ENCODE measurements around the gene RASGRP3.
"Not testable (repeated sequence)": the region's sequence is repeated elsewhere in the genome, so short reads cannot be mapped to it uniquely, and the experiment has no call there.

Gene RASGRP3
- total RNA-seq, result 15.0 to 17.8 reads per million in 2 donors

- DNase-seq, result peak; percentile 22 to 90 (median 42)
These were observed at the start of gene RASGRP3 for GRCh38 chr2:33476131-33476792. TSS of gene RASGRP3 (plus strand) at chr2:33476649. CDS start at chr2:33515137, 38,488 bp downstream.

GRCh38 chr2:33426666-33427231 is 49.7 kb upstream of the RASGRP3 start:
- DNase-seq, result no peak

GRCh38 chr2:33430077-33430476 is 46.4 kb upstream of the RASGRP3 start:
- DNase-seq, result no peak

DNA sequence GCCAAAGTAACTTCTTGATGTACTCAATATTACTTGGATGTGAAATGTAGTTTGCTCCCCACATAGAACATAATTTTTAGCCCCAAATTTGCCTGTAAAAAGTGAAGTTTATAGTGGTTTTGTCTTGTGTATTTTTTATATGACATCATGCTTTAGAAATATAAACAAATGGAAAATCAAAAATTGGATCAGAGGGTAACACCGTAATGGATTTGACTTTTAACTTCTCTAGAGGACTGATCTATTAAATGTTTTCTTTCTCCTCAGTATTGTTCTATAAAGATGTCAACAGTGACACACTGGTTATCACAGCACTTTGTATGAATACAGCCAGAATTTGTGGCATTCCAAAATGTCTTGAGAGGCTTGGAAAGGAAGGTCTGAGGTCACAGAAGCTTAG is 45.6 kb upstream of the RASGRP3 start:
- no peak for DNase-seq

DNA sequence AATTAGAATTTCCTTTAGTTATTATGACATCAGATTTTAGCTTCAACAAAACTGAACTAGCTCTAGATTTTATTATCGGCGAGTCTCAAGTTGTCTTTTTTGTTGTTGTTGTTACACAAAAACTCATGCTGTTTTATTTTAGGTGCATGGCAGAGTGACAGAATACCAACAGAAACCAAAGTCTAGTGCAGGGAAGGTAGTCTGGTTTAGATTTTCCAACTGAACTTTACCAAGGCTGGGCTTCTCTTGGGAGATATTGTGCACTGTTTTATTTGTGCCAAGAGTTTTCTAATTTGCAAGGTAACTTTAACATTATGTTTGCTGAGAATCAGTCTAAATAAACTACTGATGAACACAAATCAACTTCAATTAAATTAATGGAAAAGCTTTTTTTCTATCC is 43.6 kb upstream of the RASGRP3 start:
- DNase-seq, result no peak

- no peak for DNase-seq
These were observed 42.9 kb upstream of the RASGRP3 start for GRCh38 chr2:33433279-33434235.

- no peak for DNase-seq
These were observed 40.9 kb upstream of the RASGRP3 start for GRCh38 chr2:33435518-33435917.

GRCh38 chr2:33436083-33436482 is 40.4 kb upstream of the RASGRP3 start:
- no peak for DNase-seq

- DNase-seq, result no peak
These were observed 39.2 kb upstream of the RASGRP3 start for GRCh38 chr2:33437297-33437696.

GRCh38 chr2:33437815-33438214 is 38.6 kb upstream of the RASGRP3 start:
- DNase-seq, result no peak

DNA sequence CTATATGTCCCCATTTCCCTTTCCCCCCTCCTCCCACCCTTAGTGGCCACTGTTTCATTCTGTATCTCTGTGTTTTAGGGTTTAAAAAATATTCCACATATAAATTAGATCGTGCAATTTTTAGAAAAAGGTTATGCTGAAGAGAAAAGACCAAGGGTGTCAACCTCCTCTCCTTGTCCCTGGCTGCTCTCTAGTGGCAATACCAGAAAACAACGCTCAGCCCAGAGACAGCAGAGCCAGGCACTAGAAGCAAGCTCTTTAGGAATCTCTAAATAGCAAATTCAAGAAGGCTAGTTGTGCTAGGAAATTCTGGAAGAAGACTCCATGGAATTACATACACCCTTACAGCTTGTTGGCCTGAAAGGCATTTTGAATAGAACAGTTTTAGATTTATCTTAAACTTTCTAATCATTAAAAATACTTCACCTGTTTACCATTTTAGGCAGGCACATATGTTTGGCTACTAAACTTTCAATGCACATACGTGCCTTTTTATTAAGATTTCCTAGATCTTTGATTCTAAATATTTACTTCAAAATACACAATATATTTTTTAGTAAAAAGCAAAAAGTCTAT is 35.1 kb upstream of the RASGRP3 start:
- peak in 1 of 5 experiments; percentile 48 for DNase-seq

DNA sequence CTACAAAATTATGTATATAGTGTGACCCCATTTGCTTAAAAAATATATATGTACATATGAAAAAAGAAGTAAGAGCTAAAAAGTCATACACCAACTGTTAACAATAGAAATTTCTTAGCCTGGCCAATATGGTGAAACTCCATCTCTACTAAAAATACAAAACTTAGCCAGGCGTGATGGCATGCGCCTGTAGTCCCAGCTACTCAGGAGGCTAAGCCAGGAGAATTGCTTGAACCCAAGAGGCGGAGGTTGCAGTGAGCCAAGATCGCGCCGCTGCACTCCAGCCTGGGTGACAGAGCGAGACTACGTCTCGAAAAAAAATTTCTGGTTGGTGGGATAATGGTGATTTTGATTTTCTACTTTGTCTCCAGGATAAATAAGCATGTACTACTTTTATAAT is 34.4 kb upstream of the RASGRP3 start:
- not testable (repeated sequence) for DNase-seq

GRCh38 chr2:33442528-33443079 is 33.8 kb upstream of the RASGRP3 start:
- DNase-seq, result no peak

DNA sequence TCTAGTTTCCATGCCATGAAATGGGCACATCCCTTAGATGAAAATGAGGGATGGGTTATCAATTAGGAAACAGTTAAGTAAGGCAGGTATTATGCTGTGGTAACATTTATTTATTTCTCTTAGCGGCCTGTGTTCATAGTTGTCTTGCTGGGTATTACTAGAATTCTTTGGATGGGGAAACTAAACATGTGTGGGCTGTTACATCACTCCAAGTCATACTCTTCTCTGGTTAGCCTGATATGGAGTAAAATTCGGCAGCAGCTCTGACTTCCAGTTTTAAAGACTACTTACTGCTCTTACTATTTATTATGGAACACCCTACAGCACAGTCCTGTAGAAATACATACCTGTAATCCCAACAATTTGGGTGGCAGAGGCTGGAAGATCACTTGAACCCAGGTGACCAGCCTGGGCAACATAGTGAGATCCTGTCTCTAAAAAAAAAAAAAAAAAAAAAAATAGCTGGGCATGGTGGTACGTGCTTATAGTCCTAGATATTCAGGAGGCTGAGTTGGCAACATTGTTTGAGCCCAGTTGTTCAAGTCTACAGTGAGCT is 33.1 kb upstream of the RASGRP3 start:
- no peak for DNase-seq

DNA sequence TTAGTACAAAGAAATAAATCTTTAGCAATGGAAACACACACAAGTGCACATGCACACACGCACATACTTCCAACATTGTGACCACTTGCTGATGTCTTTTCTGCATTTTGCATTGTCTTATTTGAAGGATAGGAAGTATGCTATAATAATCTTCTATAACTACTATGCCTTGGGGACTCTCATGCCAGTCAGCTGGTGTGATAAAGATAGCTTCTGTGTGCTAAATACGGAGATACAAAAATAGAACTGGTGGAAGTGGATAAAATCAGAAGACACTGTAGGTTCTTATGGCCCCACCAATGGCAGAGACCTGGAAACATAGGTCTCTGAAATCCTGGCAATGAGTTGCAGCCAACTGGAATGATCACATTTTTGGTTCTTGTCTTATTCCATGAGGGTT is 31.5 kb upstream of the RASGRP3 start:
- no peak for DNase-seq

DNA sequence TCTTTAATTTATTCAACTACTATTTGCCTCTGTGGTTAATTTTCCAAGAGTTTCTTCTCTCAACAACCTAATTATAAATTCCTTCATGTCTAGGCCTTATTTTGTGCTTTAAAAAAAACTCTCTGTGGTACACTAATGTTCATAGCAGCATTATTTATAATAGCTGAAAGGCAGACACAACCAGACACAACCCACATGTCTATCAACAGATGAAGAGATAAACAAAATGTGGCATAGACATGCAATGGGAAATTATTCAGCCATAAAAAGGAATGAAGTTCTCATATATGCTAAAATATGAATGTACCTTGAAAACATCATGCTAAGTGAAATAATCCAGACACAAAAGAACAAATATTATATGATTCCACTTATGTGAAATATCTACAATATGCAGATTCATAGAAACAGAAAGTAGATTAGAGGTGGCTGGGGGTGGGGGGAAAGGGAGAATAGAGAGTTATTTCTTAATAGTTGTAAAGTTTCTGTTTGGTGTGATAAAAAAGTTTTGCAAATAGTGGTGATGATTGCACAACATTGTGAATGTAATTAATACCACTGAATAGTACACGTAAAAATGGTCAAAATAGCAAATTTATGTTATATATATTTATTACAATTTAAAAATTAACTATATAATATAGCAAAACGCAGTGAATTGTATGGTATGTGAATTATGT is 28.1 kb upstream of the RASGRP3 start:
- DNase-seq, result peak in 1 of 5 experiments; percentile 18

DNA sequence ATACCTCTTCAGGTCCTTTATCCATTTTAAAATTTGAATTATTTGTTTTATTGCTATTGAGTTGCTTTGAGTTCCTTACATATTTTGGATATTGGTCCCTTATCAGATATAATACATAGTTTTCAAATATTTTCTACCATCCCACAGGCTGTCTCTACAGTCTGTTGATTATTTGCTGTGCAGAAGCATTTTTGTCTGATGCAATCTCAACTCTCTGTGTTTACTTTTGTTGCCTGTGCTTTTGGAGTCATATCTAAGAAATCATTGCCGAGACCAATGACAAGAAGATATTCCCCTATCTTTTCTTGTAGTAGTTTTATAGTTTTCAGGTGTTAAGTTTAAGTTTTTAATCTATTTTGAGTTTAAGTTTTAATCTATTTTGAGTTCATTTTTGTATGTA is 25.2 kb upstream of the RASGRP3 start:
- no peak for DNase-seq

GRCh38 chr2:33451825-33452224 is 24.6 kb upstream of the RASGRP3 start:
- no peak for DNase-seq

GRCh38 chr2:33452545-33452944 is 23.9 kb upstream of the RASGRP3 start:
- DNase-seq, result no peak

DNA sequence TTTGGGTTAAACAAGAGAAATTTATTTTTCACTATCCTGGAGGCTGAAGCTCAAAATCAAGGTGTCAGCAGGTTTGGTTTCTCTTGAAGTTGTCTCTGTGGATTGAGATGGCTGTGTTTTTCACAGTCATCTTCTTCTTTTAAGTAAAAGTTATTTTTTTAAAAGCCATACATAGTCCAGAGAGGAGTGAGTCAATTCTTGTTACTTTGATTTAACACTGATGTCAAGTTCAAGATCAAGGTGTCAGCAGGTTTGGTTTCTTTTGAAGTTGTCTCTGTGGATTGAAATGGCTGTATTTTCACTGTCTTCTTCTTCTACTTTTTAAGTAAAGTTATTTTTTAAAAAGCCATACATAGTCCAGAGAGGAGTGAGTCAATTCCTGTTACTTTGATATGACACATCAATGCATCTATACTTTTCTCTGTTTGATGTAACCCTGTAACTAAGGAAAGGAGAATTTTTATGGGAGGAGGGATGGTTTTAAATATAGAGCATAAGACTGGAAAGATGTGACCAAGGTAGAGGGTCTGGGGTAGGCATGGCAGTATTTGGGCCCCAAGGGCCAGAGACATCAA is 22.5 kb upstream of the RASGRP3 start:
- no peak for DNase-seq

GRCh38 chr2:33457556-33458247 is 18.7 kb upstream of the RASGRP3 start:
- no peak for DNase-seq
